Keratinocyte (primary cell): ENCODE results near the gene SLC35B4. TPM values are rescaled to one million over a fixed set of nuclear protein-coding genes. Genes with fewer than 3 reads are reported as not detected.

Experiments
- DNase-seq: peaks from one replicate; pipeline ENCODE4 v3.0.0-alpha.2; 2011; ENCODE audit warnings: low read depth, missing footprints, low spot score
- FAIRE-seq: peaks from 2 replicates; lab custom pipeline; 2011; peaks lifted over from hg19 to GRCh38; lab: Jason Lieb, UNC
- H2AFZ ChIP-seq: 2 replicates; pipeline ENCODE4 v1.6.0; 2012; ENCODE audit warnings: low read length, control low read depth, inconsistent platforms; ENCODE audit not compliant: control insufficient read depth
- H3K27ac ChIP-seq: 2 replicates; pipeline ENCODE4 v1.5.1; 2011; ENCODE audit warnings: low read length; ENCODE audit not compliant: control insufficient read depth, insufficient read depth
- H3K27me3 ChIP-seq: 3 replicates; pipeline ENCODE4 v1.6.0; 2011; ENCODE audit warnings: low read length; ENCODE audit not compliant: control insufficient read depth, insufficient read depth; ENCODE audit errors: extremely low read depth
- H3K36me3 ChIP-seq, 2 experiments: 2 replicates in 1 of 2; 3 replicates in 1 of 2; pipeline ENCODE4 v1.5.1; 2011; ENCODE audit warnings: low read length in 2 of 2, mild to moderate bottlenecking in 1 of 2; ENCODE audit not compliant: control insufficient read depth in 2 of 2, insufficient read depth in 2 of 2; ENCODE audit errors: extremely low read depth in 1 of 2
- H3K4me1 ChIP-seq: 3 replicates; pipeline ENCODE4 v1.5.1; 2011; ENCODE audit warnings: low read length; ENCODE audit not compliant: control insufficient read depth, insufficient read depth; ENCODE audit errors: extremely low read depth
- H3K4me2 ChIP-seq: 3 replicates; pipeline ENCODE4 v1.6.0; 2011; ENCODE audit warnings: low read depth, low read length; ENCODE audit not compliant: control insufficient read depth, insufficient read depth; ENCODE audit errors: extremely low read depth
- H3K4me3 ChIP-seq, 3 experiments: fragments of 200-600 bp in 1 of 3; sonication (generic) in 1 of 3; 2 replicates in 2 of 3; 3 replicates in 1 of 3; pipeline ENCODE4 v1.5.1; 2011 to 2016; ENCODE audit warnings: low read length in 3 of 3, mild to moderate bottlenecking in 3 of 3, control low read depth in 2 of 3, inconsistent platforms in 1 of 3, low read depth in 1 of 3, mixed read lengths in 1 of 3, mixed run types in 1 of 3, moderate library complexity in 1 of 3; ENCODE audit not compliant: control insufficient read depth in 2 of 3, insufficient read depth in 2 of 3; ENCODE audit errors: extremely low read depth in 1 of 3
- H3K79me2 ChIP-seq: 2 replicates; pipeline ENCODE4 v1.6.0; 2012; ENCODE audit warnings: low read length; ENCODE audit not compliant: control insufficient read depth, insufficient read depth
- H3K9ac ChIP-seq: 3 replicates; pipeline ENCODE4 v1.6.0; 2011; ENCODE audit warnings: low read length; ENCODE audit not compliant: control insufficient read depth, insufficient read depth; ENCODE audit errors: extremely low read depth
- H3K9me1 ChIP-seq: 3 replicates; pipeline ENCODE4 v1.6.0; 2011; ENCODE audit warnings: low read length; ENCODE audit not compliant: control insufficient read depth, insufficient read depth; ENCODE audit errors: extremely low read depth
- H3K9me3 ChIP-seq: 2 replicates; pipeline ENCODE4 v1.5.1; 2012; ENCODE audit warnings: low read depth, low read length; ENCODE audit not compliant: control insufficient read depth
- H4K20me1 ChIP-seq: 3 replicates; pipeline ENCODE4 v1.6.0; 2011; ENCODE audit warnings: low read length; ENCODE audit not compliant: control insufficient read depth, insufficient read depth; ENCODE audit errors: extremely low read depth
- EZH2 ChIP-seq: IDR thresholded peaks from one replicate; pipeline ENCODE4 v1.6.1; 2012; ENCODE audit warnings: inconsistent platforms, mild to moderate bottlenecking, low read length, moderate library complexity
- dilution Hi-C: fragments of 300-500 bp; cut with MboI; formaldehyde crosslinking; loops from one replicate; pipeline ENCODE4 v1.7.0; 2020; ENCODE audit warnings: low sequenced_read_pairs; ENCODE audit not compliant: extremely low pct_ligation_motif_present
- polyA plus RNA-seq, 5 experiments: library from polyadenylated mRNA; depleted of rRNA in 3 of 5; stranded (reverse) in 3 of 5; stranded (forward) in 1 of 5; unstranded in 1 of 5; fragments of >200 nt; gene quantifications; 1 replicate in 1 of 5; 2 replicates in 3 of 5; 3 replicates in 1 of 5; pipeline versions ENCODE4 v1.2.1 to v1.2.3, GENCODE V29; 2011 to 2012; ENCODE audit warnings: missing spikeins in 2 of 5, low read depth in 1 of 5, low replicate concordance in 1 of 5
- TF ChIP-seq, protein P1 (sequence below), 3 experiments: IDR thresholded peaks in 1 of 3; conservative IDR thresholded peaks in 1 of 3; optimal IDR thresholded peaks in 1 of 3; 2 replicates in 2 of 3; 3 replicates in 1 of 3; pipeline versions ENCODE3 to v1.5.1; 2011; ENCODE audit warnings: low read length in 3 of 3, mild to moderate bottlenecking in 3 of 3, moderate library complexity in 2 of 3, control low read depth in 1 of 3, inconsistent platforms in 1 of 3; ENCODE audit not compliant: insufficient read depth in 2 of 3; ENCODE audit errors: extremely low read depth in 1 of 3

Gene SLC35B4
- polyA plus RNA-seq, 1 donor (not counting 4 experiments of a cell fraction or from before 2014, with no cell fraction given), result 18.6 TPM

DNA sequence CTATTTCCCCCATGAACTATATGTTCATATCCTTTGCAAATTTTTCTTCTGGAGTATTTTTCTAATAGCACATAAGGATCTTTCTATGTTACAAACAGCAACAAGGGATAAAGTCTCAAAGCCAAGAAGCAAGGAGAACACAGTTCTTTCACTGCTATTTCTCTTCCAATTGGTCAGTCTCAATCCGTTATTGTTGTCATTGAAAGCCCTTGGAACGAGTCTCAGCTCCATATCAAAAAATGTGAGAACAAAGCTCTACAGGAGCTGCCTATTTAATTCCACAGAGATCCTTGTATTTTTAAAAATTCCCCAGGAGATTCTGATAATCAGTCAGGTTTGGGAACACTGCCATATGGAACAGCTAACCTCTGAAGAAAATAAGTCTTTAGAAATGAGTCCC, 15.7 kb downstream of the SLC35B4 start:
- H3K4me3 ChIP-seq, result no peak overlapping the region
- no peaks in the 10 kb centered on the region for H3K4me1 ChIP-seq
- no peaks in the 10 kb centered on the region for H3K9me3 ChIP-seq
- TF ChIP-seq, protein P1, sequence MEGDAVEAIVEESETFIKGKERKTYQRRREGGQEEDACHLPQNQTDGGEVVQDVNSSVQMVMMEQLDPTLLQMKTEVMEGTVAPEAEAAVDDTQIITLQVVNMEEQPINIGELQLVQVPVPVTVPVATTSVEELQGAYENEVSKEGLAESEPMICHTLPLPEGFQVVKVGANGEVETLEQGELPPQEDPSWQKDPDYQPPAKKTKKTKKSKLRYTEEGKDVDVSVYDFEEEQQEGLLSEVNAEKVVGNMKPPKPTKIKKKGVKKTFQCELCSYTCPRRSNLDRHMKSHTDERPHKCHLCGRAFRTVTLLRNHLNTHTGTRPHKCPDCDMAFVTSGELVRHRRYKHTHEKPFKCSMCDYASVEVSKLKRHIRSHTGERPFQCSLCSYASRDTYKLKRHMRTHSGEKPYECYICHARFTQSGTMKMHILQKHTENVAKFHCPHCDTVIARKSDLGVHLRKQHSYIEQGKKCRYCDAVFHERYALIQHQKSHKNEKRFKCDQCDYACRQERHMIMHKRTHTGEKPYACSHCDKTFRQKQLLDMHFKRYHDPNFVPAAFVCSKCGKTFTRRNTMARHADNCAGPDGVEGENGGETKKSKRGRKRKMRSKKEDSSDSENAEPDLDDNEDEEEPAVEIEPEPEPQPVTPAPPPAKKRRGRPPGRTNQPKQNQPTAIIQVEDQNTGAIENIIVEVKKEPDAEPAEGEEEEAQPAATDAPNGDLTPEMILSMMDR (optimal IDR thresholded peaks at IDR 0.05 in 1 of 3, IDR thresholded peaks at IDR 0.05 in 1 of 3, conservative IDR thresholded peaks at IDR 0.05 in 1 of 3; ENCODE audit: extremely low read depth in 1 of 3, insufficient read depth in 2 of 3, low read length in 3 of 3), result no peak
- TF ChIP-seq EZH2, result no peak
- no peak overlapping the region for H3K4me2 ChIP-seq
- dilution Hi-C loops, result no loop called here
- H2AFZ ChIP-seq, result no peak overlapping the region
- no peaks in the 10 kb centered on the region for H3K9me1 ChIP-seq
- H3K79me2 ChIP-seq, result no peaks in the 10 kb centered on the region
- no peak overlapping the region for H3K9ac ChIP-seq
- no peaks in the 10 kb centered on the region for H3K27me3 ChIP-seq
- peaks cover 0 to 5% of the 10 kb centered on the region in 2 experiments for H3K36me3 ChIP-seq
- no peaks in the 10 kb centered on the region for H4K20me1 ChIP-seq
- H3K27ac ChIP-seq, result no peak overlapping the region
- no peak for FAIRE-seq
- no peak for DNase-seq

DNA sequence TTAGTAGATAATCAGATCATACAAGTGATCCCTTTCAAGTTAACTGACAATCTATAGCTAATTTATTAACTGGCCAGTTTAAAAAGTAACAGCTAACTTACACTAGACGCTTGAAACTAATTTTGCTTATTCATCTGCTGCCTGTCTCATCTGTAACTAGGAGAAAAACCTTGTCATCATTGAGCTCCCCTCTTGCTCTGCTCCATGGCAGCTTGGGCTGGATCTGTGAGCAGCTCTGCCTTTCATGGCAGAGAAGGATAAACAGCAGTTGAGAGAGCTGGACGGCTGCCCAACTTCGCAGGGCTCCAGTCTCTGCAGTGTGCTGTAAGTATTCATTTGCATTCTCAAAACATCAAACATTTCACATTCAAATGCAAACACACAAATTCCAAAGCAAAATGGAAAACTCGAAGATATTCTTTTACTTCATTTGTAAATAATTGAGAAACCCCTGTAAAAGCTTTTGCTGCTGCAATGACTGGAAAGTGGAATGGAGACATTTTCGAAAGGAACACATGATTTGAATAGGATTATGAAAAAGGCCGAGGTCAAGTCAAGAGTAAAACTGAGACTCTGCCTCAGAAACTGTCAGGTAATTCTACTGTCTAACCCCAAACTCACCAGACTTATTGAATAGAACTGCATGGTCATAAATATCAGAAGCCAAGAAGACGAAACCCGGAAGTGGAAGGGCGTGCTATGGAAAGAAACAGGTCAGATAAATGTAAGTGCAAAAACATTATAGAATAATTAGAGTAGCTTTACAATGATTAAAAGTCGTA, 17.6 kb downstream of the SLC35B4 start:
- dilution Hi-C loops, result no loop called here
- Histone ChIP-seq H3K9me1 (no peaks in the 10 kb centered on the region), H4K20me1 (no peaks in the 10 kb centered on the region), H3K4me2 (no peak overlapping the region), H3K27ac (no peak overlapping the region), H3K9ac (no peak overlapping the region), H3K27me3 (no peaks in the 10 kb centered on the region), H3K79me2 (no peaks in the 10 kb centered on the region), H3K4me3 (no peak overlapping the region), H2AFZ (no peak overlapping the region), H3K9me3 (no peaks in the 10 kb centered on the region), H3K36me3 (peaks cover 2 to 10% of the 10 kb centered on the region in 2 experiments), H3K4me1 (no peaks in the 10 kb centered on the region)
- no peak for FAIRE-seq
- DNase-seq, result no peak
- TF ChIP-seq EZH2, result no peak
- TF ChIP-seq, protein P1 (optimal IDR thresholded peaks at IDR 0.05 in 1 of 3, IDR thresholded peaks at IDR 0.05 in 1 of 3, conservative IDR thresholded peaks at IDR 0.05 in 1 of 3; ENCODE audit: extremely low read depth in 1 of 3, insufficient read depth in 2 of 3, low read length in 3 of 3), result no peak
